HG03025 (cell line): ENCODE results near the gene MAMDC2.

Experiments
- ATAC-seq: cut with Tn5 transposase; IDR thresholded peaks from one replicate; pipeline ENCODE4 v1.9.1; 2021; ENCODE audit warnings: mild to moderate bottlenecking, moderate library complexity; ENCODE audit not compliant: unreplicated experiment, low FRiP score

Gene MAMDC2

GRCh38 chr9:70060883-70061507 is 17.3 kb downstream of the MAMDC2 start:
- ATAC-seq: peak; percentile 77

- ATAC-seq: no peak
Measured at GRCh38 chr9:70061776-70062175, 18.1 kb downstream of the MAMDC2 start.

GRCh38 chr9:70064496-70064895 is 20.8 kb downstream of the MAMDC2 start:
- no peak for ATAC-seq

DNA sequence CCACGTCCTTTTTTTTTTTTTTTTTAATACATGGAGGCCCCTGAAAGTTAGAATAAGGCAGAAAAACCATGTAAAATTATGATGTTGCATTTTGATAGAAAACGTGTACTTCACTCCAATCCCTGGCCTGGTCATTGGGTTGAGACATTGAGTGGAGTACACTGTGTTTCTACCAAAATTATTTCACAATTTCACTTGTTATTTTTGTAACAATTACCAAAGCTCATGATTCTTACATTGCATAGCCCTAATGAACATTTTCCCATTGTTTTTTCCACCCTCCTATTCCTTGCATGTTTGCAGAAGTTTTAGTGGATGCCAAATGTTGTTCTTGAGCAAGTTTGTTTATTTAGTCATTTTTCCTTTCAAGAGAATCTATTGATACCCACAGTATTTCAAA is 21.9 kb downstream of the MAMDC2 start:
- no peak for ATAC-seq

DNA sequence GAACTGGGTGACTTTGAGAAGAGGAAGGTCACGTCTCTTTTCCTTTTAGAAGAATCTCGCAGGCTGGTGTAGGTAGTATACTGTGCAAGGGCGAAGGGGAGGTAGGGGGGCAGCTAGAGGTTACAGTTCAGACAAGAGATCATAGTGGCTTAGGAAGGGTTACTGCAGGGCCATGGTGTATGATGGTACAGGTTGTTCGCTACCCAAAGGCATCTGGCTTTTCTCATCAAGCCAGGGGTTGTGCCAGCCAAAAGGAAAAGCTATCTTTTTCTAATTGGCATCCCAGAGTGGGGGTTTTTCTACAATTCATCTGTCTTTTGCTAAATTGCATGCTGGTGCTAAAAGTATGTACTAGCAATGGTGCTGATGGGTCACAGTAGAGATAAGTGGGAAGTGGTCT is 22.8 kb downstream of the MAMDC2 start:
- no peak for ATAC-seq

GRCh38 chr9:70066874-70067273 is 23.2 kb downstream of the MAMDC2 start:
- no peak for ATAC-seq

DNA sequence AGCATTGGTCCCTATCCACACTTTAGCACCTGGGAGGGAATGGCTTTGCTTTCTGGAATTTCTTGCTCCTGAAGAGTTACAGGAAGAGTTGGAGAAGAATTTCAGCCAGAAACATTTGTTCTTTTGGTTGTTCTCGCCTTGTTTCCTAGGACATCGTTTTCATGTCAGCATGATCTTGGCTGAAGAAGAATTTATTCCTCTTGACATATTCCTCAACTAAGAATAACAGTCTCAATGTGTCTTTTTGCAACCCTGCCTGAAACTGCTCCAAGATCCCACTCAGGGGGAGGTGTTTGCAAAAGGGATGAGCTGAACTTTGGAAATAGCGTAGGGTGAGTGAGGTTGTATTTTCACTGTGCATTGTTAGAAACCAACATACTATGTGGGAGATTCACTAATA is 26.1 kb downstream of the MAMDC2 start:
- ATAC-seq: no peak

DNA sequence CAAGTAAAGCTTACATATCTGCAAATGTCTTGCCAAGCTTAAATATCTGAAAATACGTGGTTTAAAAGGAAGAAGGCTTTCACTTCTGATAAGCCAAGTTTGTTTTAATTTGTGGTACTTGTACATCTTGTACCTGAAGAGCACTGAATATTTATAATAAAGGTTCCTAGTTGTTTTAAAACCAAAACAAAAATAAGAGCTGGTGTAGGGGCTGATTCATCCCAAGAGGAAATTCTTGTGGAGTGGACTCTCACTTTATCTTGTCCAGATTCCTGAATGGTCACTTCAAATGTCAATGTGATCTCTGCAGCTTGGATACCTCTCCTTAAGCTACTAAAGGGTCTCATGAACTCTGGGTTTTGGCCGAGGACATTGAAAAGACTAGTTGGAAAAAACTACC is 29.5 kb downstream of the MAMDC2 start:
- ATAC-seq: no peak

- no peak for ATAC-seq
Measured at GRCh38 chr9:70073756-70074155, 30.1 kb downstream of the MAMDC2 start.

DNA sequence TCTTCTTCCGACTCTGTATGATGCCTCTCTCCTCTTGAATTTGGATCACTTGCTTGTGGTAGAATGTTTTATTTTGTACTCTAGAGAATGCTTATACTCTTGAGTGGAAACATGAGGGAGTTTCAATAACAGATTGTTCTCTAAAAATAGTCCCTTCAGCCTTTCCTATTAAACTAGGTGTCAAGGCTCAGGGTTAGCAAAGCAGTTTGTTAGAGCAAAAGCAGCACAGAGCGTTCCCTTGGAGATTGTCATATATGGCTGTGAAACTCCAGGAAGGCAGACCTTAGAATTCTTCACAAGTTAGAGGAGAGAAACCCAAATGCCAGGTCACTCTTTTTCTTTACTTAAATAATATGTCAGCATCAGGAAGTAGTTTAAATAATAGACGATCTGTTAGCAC is 33.0 kb downstream of the MAMDC2 start:
- no peak for ATAC-seq

GRCh38 chr9:70079417-70080037 is 35.9 kb downstream of the MAMDC2 start:
- no peak for ATAC-seq

DNA sequence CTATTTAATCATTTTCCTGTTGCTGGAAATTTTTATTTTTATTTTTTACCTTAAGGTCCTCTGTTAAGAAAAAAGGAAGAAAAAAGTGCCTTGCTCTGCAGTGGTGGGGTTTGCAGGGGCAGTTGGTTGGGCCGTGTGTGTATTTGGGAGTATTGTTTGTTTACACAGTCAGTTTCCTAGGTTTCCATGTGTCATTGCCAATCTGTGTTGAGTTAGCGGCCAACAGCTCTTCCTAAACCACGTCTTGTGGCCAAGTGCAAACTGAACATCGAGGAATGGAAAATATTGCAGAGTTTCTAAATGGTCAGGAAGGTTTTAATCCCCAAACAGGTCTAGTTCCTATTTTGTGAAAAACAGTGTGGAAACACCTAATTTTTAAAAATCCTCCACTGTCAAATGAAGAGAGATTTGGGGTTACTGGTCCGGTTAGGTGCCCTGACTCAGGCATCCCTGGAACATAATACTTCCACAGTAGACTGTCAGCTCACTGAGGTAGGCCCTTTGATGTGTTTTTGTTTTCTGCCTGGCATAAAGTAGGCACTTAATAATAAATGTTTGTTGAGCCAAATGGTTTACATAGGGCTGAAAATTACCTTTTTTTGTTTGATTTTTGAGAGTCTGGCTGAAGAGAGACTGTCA is 37.0 kb downstream of the MAMDC2 start:
- ATAC-seq: no peak

- no peak for ATAC-seq
Measured at GRCh38 chr9:70081120-70081495, 37.5 kb downstream of the MAMDC2 start.

DNA sequence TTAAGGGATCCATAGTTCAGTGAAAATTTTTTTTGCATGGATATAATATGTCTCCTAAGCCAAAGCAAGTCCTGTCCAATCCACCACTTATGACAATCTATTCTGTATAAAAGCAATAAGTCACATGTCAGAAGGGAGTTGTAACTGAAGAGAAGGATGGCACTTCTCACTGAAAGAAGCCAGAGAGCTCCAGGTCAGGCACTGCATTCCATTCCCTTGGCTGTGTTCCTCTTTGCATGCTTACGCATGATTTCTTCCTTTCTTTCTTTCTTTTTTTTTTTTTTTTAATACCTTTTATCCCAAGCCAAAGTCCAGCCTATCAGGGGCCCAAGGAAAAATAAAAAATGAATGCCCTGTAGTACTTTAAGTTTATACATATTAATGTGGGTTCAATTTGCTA is 39.8 kb downstream of the MAMDC2 start:
- ATAC-seq: no peak

- ATAC-seq: no peak
Measured at GRCh38 chr9:70085241-70085640, 41.6 kb downstream of the MAMDC2 start.

GRCh38 chr9:70091103-70091502 is 47.5 kb downstream of the MAMDC2 start:
- ATAC-seq: no peak

DNA sequence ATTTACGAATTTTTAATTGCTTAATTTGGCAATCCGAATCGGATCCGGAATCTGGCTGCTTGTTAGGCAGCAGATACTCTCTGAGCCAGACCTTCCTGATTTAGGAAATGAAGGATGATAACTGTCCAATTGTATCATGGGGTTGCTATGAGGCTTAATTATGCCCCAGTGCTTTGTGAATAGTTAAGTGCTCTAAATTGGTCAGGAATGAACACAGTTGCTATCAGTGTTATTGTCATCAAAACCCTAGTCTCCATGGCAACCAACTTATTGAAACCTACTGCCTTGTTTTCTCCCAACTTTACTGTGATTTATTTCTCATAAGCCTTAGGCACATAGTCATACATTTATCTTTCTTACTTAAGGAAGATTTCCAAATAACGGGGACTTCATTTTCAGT is 47.9 kb downstream of the MAMDC2 start:
- ATAC-seq: no peak

DNA sequence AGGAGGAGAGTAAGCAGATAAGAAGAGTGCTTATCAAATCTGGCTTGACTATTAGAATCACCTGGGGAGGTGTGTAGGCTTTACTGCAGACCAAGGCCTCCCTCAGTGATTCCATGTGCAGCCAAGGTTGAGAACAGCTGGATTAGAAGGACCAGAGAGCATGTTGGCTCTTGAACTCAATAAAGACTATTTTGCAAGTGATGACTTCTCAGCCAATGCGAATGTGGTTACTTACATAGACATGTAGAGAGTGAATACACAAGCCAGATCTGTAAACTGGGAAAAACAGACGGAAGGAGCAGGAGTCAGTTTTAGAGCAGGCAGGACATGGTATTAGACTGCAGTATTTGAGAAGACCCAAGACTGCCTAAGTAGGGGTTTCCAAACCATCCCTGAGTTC is 48.5 kb downstream of the MAMDC2 start:
- ATAC-seq: no peak

DNA sequence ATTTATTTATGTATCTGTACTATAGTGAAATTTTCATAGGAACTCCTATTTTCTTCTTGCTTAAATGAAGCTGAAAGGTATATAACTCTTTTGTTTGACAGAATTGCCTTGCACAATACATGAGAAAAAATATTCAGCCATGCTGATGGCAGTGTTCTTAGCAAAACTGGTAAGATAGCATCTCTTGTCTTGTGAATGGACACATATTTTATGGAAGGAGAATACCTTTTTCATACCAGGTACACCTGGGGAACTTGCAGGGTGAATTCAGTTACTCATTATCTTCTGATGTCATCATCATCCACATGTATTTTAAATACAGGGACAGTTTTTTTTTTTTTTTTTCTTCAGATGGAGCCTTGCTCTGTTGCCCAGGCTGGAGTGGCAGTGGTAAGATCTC is 49.4 kb downstream of the MAMDC2 start:
- no peak for ATAC-seq

DNA sequence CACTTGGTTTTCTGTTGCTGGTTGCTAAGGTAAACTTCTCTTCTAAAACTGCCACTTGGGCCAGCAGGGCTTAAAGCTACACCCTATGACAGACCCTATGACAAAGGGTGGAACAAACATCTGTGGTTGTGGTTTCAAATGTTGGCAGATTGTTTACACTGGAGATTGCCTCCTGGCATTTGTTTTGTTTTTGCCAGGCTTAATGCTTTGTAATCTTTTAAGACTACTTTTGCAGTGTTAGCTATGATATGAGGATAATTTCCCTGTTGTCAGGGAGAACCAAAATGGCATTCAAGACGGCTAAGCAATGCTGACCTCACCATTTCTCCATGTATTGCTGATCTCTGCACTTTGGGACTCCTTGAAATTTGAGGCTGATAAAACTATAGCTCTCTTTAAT is 50.3 kb downstream of the MAMDC2 start:
- no peak for ATAC-seq

- no peak for ATAC-seq
Measured at GRCh38 chr9:70094747-70095146, 51.1 kb downstream of the MAMDC2 start.

- no peak for ATAC-seq
Measured at GRCh38 chr9:70097187-70097586, 53.5 kb downstream of the MAMDC2 start.
